K562 (cell line): ENCODE results near the gene SPEM3. TPM values are rescaled to one million over a fixed set of nuclear protein-coding genes. Genes with fewer than 3 reads are reported as not detected.

Source experiments
- ATAC-seq: fragments of 200-7000 bp; cut with Tn5 transposase; 3 replicates; pipeline ENCODE4 v1.9.1; 2020; ENCODE audit warnings: moderate library complexity
- BruUV-seq: library from RNA; stranded (reverse); fragments of 400-500 nt; replicated peaks from 2 replicates; lab custom pipeline; 2021; lab: Mats Ljungman, UMichigan
- CTCF ChIA-PET: fragments of 300-600 bp; formaldehyde crosslinking; extraction: SDS; loops from one replicate; lab custom pipeline; 2021; ENCODE audit warnings: low intra/inter-chr PET ratio; lab: Yijun Ruan, JAX
- POLR2A ChIA-PET: fragments of 300-600, 350-650 bp; sonication (Branson Sonifier 250); formaldehyde crosslinking; extraction: SDS; loops from one replicate; lab custom pipeline; 2021; ENCODE audit warnings: antibody characterized with exemption, inconsistent platforms; lab: Yijun Ruan, JAX
- DNase-seq, 4 experiments: peaks; one replicate each; pipeline versions ENCODE4 v3.0.0 to v3.0.0-alpha.2; 2011 to 2018; ENCODE audit warnings: low spot score in 3 of 4, mixed read lengths in 3 of 4; ENCODE audit errors: extremely low read depth in 1 of 4
- FAIRE-seq: peaks from 2 replicates; lab custom pipeline; 2011; peaks lifted over from hg19 to GRCh38; lab: Jason Lieb, UNC
- H2AFZ ChIP-seq: 2 replicates; pipeline ENCODE4 v1.6.0; 2011; ENCODE audit warnings: low read depth, low read length, control low read depth, inconsistent platforms
- H3K27ac ChIP-seq: fragments of 200-600 bp; 3 replicates; pipeline ENCODE4 v1.8.0; 2011; ENCODE audit warnings: low read depth, mild to moderate bottlenecking, control low read depth, inconsistent platforms, low read length, moderate library complexity, mixed read lengths; ENCODE audit errors: extremely low read depth
- H3K27me3 ChIP-seq, 2 experiments: fragments of 300-600 bp in 1 of 2; 2 replicates in 1 of 2; 3 replicates in 1 of 2; pipeline versions ENCODE4 v1.6.0 to v1.8.0; 2011; ENCODE audit warnings: inconsistent platforms in 2 of 2, low read length in 2 of 2, mild to moderate bottlenecking in 1 of 2, mixed read lengths in 1 of 2, moderate library complexity in 1 of 2; ENCODE audit not compliant: control insufficient read depth in 2 of 2, insufficient read depth in 2 of 2
- H3K36me3 ChIP-seq: fragments of 300-600 bp; 3 replicates; pipeline ENCODE4 v1.8.0; 2011; ENCODE audit warnings: mild to moderate bottlenecking, low read length, inconsistent platforms; ENCODE audit not compliant: control insufficient read depth, insufficient read depth
- H3K4me1 ChIP-seq, 2 experiments: fragments of 200-600 bp in 1 of 2; replicated peaks in 1 of 2; 2 replicates in 1 of 2; 3 replicates in 1 of 2; pipeline versions ENCODE4 v1.5.1 to v1.8.0; 2011; ENCODE audit warnings: inconsistent platforms in 2 of 2, low read length in 2 of 2, mild to moderate bottlenecking in 1 of 2, mixed read lengths in 1 of 2, moderate library complexity in 1 of 2; ENCODE audit not compliant: control insufficient read depth in 2 of 2, insufficient read depth in 2 of 2
- H3K4me2 ChIP-seq: 2 replicates; pipeline ENCODE4 v1.6.1; 2011; ENCODE audit warnings: low read length, control low read depth, inconsistent platforms, mixed read lengths; ENCODE audit not compliant: insufficient read depth
- H3K4me3 ChIP-seq: fragments of 200-600 bp; sonication (generic), shearing (Covaris generic); 2 replicates; pipeline ENCODE4 v1.5.1; 2016; ENCODE audit warnings: control low read depth, inconsistent platforms
- H3K79me2 ChIP-seq: fragments of 200-600 bp; 3 replicates; pipeline ENCODE4 v1.8.0; 2011; ENCODE audit warnings: low read length, inconsistent platforms; ENCODE audit not compliant: control insufficient read depth, insufficient read depth
- H3K9ac ChIP-seq, 2 experiments: 2 replicates each; pipeline versions ENCODE4 v1.6.0 to v1.6.1; 2011; ENCODE audit warnings: low read depth in 2 of 2, low read length in 2 of 2, control low read depth in 1 of 2, inconsistent platforms in 1 of 2, mild to moderate bottlenecking in 1 of 2, mixed read lengths in 1 of 2; ENCODE audit not compliant: insufficient read depth in 1 of 2
- H3K9me1 ChIP-seq: one replicate; pipeline ENCODE4 v1.6.0; 2011; ENCODE audit warnings: inconsistent platforms, mild to moderate bottlenecking, low read length, moderate library complexity; ENCODE audit not compliant: control insufficient read depth, insufficient read depth
- H3K9me3 ChIP-seq: replicated peaks from 2 replicates; pipeline ENCODE4 v1.5.1; 2011; ENCODE audit warnings: low read depth, low read length, inconsistent platforms; ENCODE audit not compliant: control insufficient read depth, insufficient read depth
- H4K20me1 ChIP-seq: replicated peaks from 2 replicates; pipeline ENCODE4 v1.6.1; 2011; ENCODE audit warnings: low read length, inconsistent platforms, mixed read lengths; ENCODE audit not compliant: control insufficient read depth, insufficient read depth
- CHD2 ChIP-seq: IDR thresholded peaks from 2 replicates; pipeline ENCODE4 v1.6.1; 2011; ENCODE audit warnings: low read depth, low read length
- MAFG ChIP-seq: fragments of 450-650 bp; conservative IDR thresholded peaks from 2 replicates; pipeline ENCODE4 v1.6.1; 2016; ENCODE audit warnings: missing genetic modification characterization, missing compliant biosample characterization
- MED1 ChIP-seq: sonication (generic); formaldehyde crosslinking; IDR thresholded peaks from 2 replicates; pipeline ENCODE4 v1.8.1; 2023; ENCODE audit warnings: missing genetic modification reagents, borderline replicate concordance
- PHF8 ChIP-seq: fragments of 200-600 bp; sonication (generic); IDR thresholded peaks from 2 replicates; pipeline ENCODE4 v1.6.1; 2012; ENCODE audit warnings: mixed run types, mild to moderate bottlenecking, inconsistent platforms, low read length, moderate library complexity, borderline replicate concordance
- ZNF232 ChIP-seq: sonication (generic); formaldehyde crosslinking; IDR thresholded peaks from 2 replicates; pipeline ENCODE4 v1.8.0; 2022; ENCODE audit warnings: mild to moderate bottlenecking, missing genetic modification reagents
- ZNF354B ChIP-seq: fragments of 250-450 bp; sonication (Bioruptor Pico); IDR thresholded peaks from 2 replicates; pipeline ENCODE4 v1.4.0; 2020
- ZNF584 ChIP-seq: fragments of 200-800 bp; sonication (Bioruptor generic); IDR thresholded peaks from 2 replicates; pipeline ENCODE4 v1.6.1; 2016; ENCODE audit warnings: low read depth, mild to moderate bottlenecking, missing genetic modification characterization, missing compliant biosample characterization
- WGBS: fragments of 100-300 bp; shearing (Covaris generic); methylation state at CpG from one replicate; pipeline ENCODE4 v1.1.6; 2016; ENCODE audit warnings: low coverage, mixed read lengths; ENCODE audit not compliant: insufficient coverage; ENCODE audit errors: missing lambda C conversion rate; 5-methylcytosine and 5-hydroxymethylcytosine counted together
- in situ Hi-C: fragments of 300-500 bp; cut with MboI; formaldehyde crosslinking; loops from 4 replicates; pipeline ENCODE4 v1.15.0; 2018; ENCODE audit warnings: inconsistent platforms, mixed read lengths
- intact Hi-C: fragments of 100-400 bp; cut with micrococcal nuclease; formaldehyde crosslinking; loops from 2 replicates; pipeline ENCODE4 v1.14.2; 2022
- polyA plus RNA-seq, 8 experiments: library from polyadenylated mRNA; depleted of rRNA in 4 of 8; stranded (reverse) in 5 of 8; unstranded in 3 of 8; fragments of >200 nt; fragmentation: Nextera tagmentation in 2 of 8; fragmentation: Illumina TruSeq in 1 of 8; extraction: Ambion mirVana in 2 of 8; extraction: Trizol in 1 of 8; gene quantifications; 2 replicates each; pipeline versions ENCODE4 v1.2.1 to v1.2.3, GENCODE V29; 2011 to 2014; ENCODE audit warnings: inconsistent platforms in 1 of 8, missing spikeins in 1 of 8
- total RNA-seq, 7 experiments: library from RNA; depleted of rRNA in 6 of 7; stranded (reverse); fragments of >200 nt in 6 of 7; fragmentation: Illumina TruSeq in 2 of 7; extraction: Trizol in 2 of 7; gene quantifications; 2 replicates each; pipeline versions ENCODE4 v1.2.1 to v1.2.3, GENCODE V29; 2011 to 2021; ENCODE audit warnings: low replicate concordance in 1 of 7
- TF ChIP-seq, protein P1 (sequence below): sonication (generic); formaldehyde crosslinking; IDR thresholded peaks from 2 replicates; pipeline ENCODE4 v1.8.0; 2022; ENCODE audit warnings: mild to moderate bottlenecking, missing genetic modification reagents
- TF ChIP-seq, protein P2 (sequence below): sonication (generic); formaldehyde crosslinking; IDR thresholded peaks from 2 replicates; pipeline ENCODE4 v1.8.1; 2023; ENCODE audit warnings: mild to moderate bottlenecking, missing genetic modification reagents

SPEM3 gene
- total and polyA plus RNA-seq, 9 of the 15 experiments (the other 6 are each of a cell fraction or from before 2014, with no cell fraction given), result not detected

DNA sequence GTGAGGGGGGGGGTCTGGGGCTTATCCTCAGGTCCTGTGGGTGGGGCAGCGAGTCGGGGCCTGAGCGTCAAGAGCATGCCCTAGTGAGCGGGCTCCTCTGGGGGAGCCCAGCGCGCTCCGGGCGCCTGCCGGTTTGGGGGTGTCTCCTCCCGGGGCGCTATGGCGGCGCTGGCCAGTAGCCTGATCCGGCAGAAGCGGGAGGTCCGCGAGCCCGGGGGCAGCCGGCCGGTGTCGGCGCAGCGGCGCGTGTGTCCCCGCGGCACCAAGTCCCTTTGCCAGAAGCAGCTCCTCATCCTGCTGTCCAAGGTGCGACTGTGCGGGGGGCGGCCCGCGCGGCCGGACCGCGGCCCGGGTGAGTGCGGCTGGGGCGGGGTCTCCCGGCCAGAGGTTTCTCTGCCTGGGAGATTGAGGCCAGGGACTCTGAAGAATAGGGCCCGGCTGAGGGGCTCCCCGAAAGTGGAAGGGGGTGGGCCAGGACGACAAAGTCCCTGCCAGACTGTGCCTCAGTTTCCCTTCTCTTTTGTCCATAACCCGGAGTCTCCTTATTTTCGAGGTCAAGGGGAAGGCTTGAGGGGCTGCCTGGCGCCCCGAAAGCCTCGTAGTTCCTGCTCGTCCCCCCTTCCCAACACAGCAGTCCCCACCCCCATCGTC, 10.9 kb downstream of the SPEM3 start, which contains the start of gene FGF11:
FGF11 (plus strand) TSS at position 51 of the 651 bp plus-strand sequence; CDS start at position 160, 109 bp downstream.
- in situ Hi-C loops (no loop called here), intact Hi-C loops (loop anchor here (5.0 kb wide), 2 partner anchors 37 to 43 kb away; partner anchors contain the start of genes POLR2A, SLC35G6 and TMEM256)
- H2AFZ ChIP-seq, result peak within 1 kb of the TSS; percentile 89
- no peak for ATAC-seq
- DNase-seq, result no peak
- no peaks in the 10 kb centered on the region for H3K9me3 ChIP-seq
- no peak for FAIRE-seq
- BruUV-seq, result no TSS peak
- ChIA-PET CTCF (no interaction called here), POLR2A (interaction anchor here (0.8 kb wide), 1 partner anchor 117 kb away, joined by 3 read pairs; no protein-coding TSS in a partner anchor)
- peaks cover 20 to 71% of the 10 kb centered on the region in 2 experiments; a peak in 4 of 5 replicates for H3K4me1 ChIP-seq
- peaks cover 7% of the 10 kb centered on the region; the same call in 2 of the 3 replicates for H3K79me2 ChIP-seq
- no peaks in the 10 kb centered on the region for H4K20me1 ChIP-seq
- H3K9me1 ChIP-seq, result peaks cover 3% of the 10 kb centered on the region
- H3K36me3 ChIP-seq, result no peaks in the 10 kb centered on the region
- 61% methylated on average over 14 of the region's 50 CpGs for WGBS
- no peaks in the 10 kb centered on the region for H3K27me3 ChIP-seq
- no peak for TF ChIP-seq MAFG
- TF ChIP-seq MED1 (CRISPR knock-in tag), result no peak
- no peak for TF ChIP-seq ZNF354B (CRISPR knock-in tag)
- TF ChIP-seq CHD2, result peak; percentile 32; the same call in 1 of the 2 replicates
- TF ChIP-seq, protein P1, sequence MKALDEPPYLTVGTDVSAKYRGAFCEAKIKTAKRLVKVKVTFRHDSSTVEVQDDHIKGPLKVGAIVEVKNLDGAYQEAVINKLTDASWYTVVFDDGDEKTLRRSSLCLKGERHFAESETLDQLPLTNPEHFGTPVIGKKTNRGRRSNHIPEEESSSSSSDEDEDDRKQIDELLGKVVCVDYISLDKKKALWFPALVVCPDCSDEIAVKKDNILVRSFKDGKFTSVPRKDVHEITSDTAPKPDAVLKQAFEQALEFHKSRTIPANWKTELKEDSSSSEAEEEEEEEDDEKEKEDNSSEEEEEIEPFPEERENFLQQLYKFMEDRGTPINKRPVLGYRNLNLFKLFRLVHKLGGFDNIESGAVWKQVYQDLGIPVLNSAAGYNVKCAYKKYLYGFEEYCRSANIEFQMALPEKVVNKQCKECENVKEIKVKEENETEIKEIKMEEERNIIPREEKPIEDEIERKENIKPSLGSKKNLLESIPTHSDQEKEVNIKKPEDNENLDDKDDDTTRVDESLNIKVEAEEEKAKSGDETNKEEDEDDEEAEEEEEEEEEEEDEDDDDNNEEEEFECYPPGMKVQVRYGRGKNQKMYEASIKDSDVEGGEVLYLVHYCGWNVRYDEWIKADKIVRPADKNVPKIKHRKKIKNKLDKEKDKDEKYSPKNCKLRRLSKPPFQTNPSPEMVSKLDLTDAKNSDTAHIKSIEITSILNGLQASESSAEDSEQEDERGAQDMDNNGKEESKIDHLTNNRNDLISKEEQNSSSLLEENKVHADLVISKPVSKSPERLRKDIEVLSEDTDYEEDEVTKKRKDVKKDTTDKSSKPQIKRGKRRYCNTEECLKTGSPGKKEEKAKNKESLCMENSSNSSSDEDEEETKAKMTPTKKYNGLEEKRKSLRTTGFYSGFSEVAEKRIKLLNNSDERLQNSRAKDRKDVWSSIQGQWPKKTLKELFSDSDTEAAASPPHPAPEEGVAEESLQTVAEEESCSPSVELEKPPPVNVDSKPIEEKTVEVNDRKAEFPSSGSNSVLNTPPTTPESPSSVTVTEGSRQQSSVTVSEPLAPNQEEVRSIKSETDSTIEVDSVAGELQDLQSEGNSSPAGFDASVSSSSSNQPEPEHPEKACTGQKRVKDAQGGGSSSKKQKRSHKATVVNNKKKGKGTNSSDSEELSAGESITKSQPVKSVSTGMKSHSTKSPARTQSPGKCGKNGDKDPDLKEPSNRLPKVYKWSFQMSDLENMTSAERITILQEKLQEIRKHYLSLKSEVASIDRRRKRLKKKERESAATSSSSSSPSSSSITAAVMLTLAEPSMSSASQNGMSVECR (CRISPR knock-in tag), result no peak
- TF ChIP-seq ZNF584 (CRISPR knock-in tag), result no peak
- TF ChIP-seq, protein P2, sequence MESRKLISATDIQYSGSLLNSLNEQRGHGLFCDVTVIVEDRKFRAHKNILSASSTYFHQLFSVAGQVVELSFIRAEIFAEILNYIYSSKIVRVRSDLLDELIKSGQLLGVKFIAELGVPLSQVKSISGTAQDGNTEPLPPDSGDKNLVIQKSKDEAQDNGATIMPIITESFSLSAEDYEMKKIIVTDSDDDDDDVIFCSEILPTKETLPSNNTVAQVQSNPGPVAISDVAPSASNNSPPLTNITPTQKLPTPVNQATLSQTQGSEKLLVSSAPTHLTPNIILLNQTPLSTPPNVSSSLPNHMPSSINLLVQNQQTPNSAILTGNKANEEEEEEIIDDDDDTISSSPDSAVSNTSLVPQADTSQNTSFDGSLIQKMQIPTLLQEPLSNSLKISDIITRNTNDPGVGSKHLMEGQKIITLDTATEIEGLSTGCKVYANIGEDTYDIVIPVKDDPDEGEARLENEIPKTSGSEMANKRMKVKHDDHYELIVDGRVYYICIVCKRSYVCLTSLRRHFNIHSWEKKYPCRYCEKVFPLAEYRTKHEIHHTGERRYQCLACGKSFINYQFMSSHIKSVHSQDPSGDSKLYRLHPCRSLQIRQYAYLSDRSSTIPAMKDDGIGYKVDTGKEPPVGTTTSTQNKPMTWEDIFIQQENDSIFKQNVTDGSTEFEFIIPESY (CRISPR knock-in tag), result peak; percentile 88
- peak; percentile 13; the same call in 1 of the 2 replicates for TF ChIP-seq PHF8
- no peak for TF ChIP-seq ZNF232 (CRISPR knock-in tag)
- H3K9ac ChIP-seq, result peak within 1 kb of the TSS; percentile 68 to 92; a peak in 3 of 4 replicates
- peak within 1 kb of the TSS; percentile 76 for H3K4me2 ChIP-seq
- H3K27ac ChIP-seq, result peak within 1 kb of the TSS; percentile 62; the same call in 1 of the 3 replicates
- peak within 1 kb of the TSS; percentile 52 for H3K4me3 ChIP-seq
